Upper lobe of left lung (tissue), 6 donors: ENCODE results near the gene STC2. TPM values are rescaled to one million over a fixed set of nuclear protein-coding genes. Genes with fewer than 3 reads are reported as not detected.

Experiments
- ATAC-seq, 2 donors: fragments of 200-7000 bp; cut with Tn5 transposase; one replicate each; pipeline ENCODE4 v1.9.1; 2022; ENCODE audit warnings: mild to moderate bottlenecking in 2 of 2, moderate library complexity in 2 of 2; ENCODE audit not compliant: low FRiP score in 2 of 2
- DNase-seq, 2 donors: peaks; one replicate each; pipeline ENCODE4 v3.0.0-alpha.2; 2019 to 2020
- H3K27ac ChIP-seq, 4 donors: fragments of 200-600 bp; sonication (generic); one replicate each; pipeline ENCODE4 v1.5.1; 2016 to 2019
- H3K27me3 ChIP-seq, 4 donors: fragments of 200-600 bp; sonication (generic); one replicate each; pipeline ENCODE4 v1.5.1; 2017 to 2019
- H3K36me3 ChIP-seq, 4 donors: fragments of 200-600 bp; sonication (generic); one replicate each; pipeline ENCODE4 v1.5.1; 2016 to 2019
- H3K4me1 ChIP-seq, 4 donors: fragments of 200-600 bp; sonication (generic); one replicate each; pipeline ENCODE4 v1.5.1; 2018 to 2019
- H3K4me3 ChIP-seq, 4 donors: fragments of 200-600 bp; sonication (generic); one replicate each; pipeline ENCODE4 v1.5.1; 2017 to 2019; ENCODE audit warnings: mild to moderate bottlenecking in 2 of 4, moderate library complexity in 1 of 4
- H3K9me3 ChIP-seq, 4 donors: fragments of 200-600 bp; sonication (generic); one replicate each; pipeline ENCODE4 v1.5.1; 2018 to 2019
- CTCF ChIP-seq, 6 experiments: fragments of 450-650 bp in 4 of 6; fragments of 200-600 bp in 2 of 6; sonication (generic) in 2 of 6; IDR thresholded peaks; one replicate each; pipeline ENCODE4 v1.5.1; 2016 to 2019; ENCODE audit warnings: antibody characterized with exemption in 6 of 6
- EP300 ChIP-seq, 4 donors: sonication (generic); formaldehyde crosslinking; IDR thresholded peaks; one replicate each; pipeline ENCODE4 v1.5.1; 2017; ENCODE audit warnings: antibody characterized with exemption in 4 of 4, control low read depth in 2 of 4
- POLR2A ChIP-seq, 4 donors: fragments of 450-650 bp; IDR thresholded peaks; one replicate each; pipeline ENCODE4 v1.5.1; 2016 to 2017; ENCODE audit warnings: antibody characterized with exemption in 4 of 4, mild to moderate bottlenecking in 2 of 4
- POLR2AphosphoS5 ChIP-seq, 2 donors: sonication (generic); formaldehyde crosslinking; IDR thresholded peaks; one replicate each; pipeline ENCODE4 v1.5.1; 2017; ENCODE audit warnings: antibody characterized with exemption in 2 of 2
- WGBS, 2 donors: methylation state at CpG; one replicate each; pipeline ENCODE4 v1.1.5; 2017 to 2018; 5-methylcytosine and 5-hydroxymethylcytosine counted together
- total RNA-seq, 6 donors: library from RNA; depleted of rRNA in 4 of 6; stranded (reverse); fragments of >200 nt in 4 of 6; gene quantifications; one replicate each; pipeline versions ENCODE4 v1.1.0 to v1.2.1, GENCODE V29; 2016 to 2021
- donor health status: DM: no; HTN: no; CAD: no; lungs with moderate emphysema.
- donor health status: DM: no; HTN: yes; CAD: no; lungs with severe emphysema.

STC2 gene
- total RNA-seq, 6 donors from 2014 or later, result 1.0 to 11.4 (median 6.2) TPM

- DNase-seq, result no peak
- 66 to 70% methylated on average over 12 of the region's 12 CpGs for WGBS, 2 donors
- peak overlapping the region; percentile 31 to 61 (median 57) for H3K27ac ChIP-seq
Measured at GRCh38 chr5:173314166-173314952, 13.9 kb downstream of the STC2 start.

GRCh38 chr5:173313351-173313801, 14.8 kb downstream of the STC2 start:
- H3K27ac ChIP-seq, result no peak overlapping the region
- TF ChIP-seq EP300 (IDR thresholded peaks at IDR 0.05) (no peak), POLR2A (IDR thresholded peaks at IDR 0.05) (no peak), CTCF (IDR thresholded peaks at IDR 0.05) (no peak), POLR2AphosphoS5 (IDR thresholded peaks at IDR 0.05) (no peak)
- WGBS, 2 donors, result 69 to 77% methylated on average over 3 of the region's 3 CpGs
- H3K4me1 ChIP-seq, result peaks cover 14 to 34% (median 24%) of the 10 kb centered on the region in 4 donors
- no peaks in the 10 kb centered on the region for H3K27me3 ChIP-seq
- DNase-seq, result no peak
- no peaks in the 10 kb centered on the region for H3K9me3 ChIP-seq
- peaks cover 0 to 6% (median 0%) of the 10 kb centered on the region in 4 donors for H3K36me3 ChIP-seq
- H3K4me3 ChIP-seq, result no peak overlapping the region
- no peak for ATAC-seq

More at GRCh38 chr5:173314166-173314952, 13.9 kb downstream of the STC2 start:
- Histone ChIP-seq H3K36me3 (peaks cover 0 to 6% (median 0%) of the 10 kb centered on the region in 4 donors), H3K4me1 (peaks cover 14 to 34% (median 24%) of the 10 kb centered on the region in 4 donors), H3K9me3 (no peaks in the 10 kb centered on the region), H3K4me3 (no peak overlapping the region), H3K27me3 (no peaks in the 10 kb centered on the region)
- no peak for ATAC-seq
- TF ChIP-seq POLR2A (IDR thresholded peaks at IDR 0.05) (no peak), POLR2AphosphoS5 (IDR thresholded peaks at IDR 0.05) (no peak), CTCF (IDR thresholded peaks at IDR 0.05) (no peak), EP300 (IDR thresholded peaks at IDR 0.05) (no peak)

- no peak for DNase-seq
- TF ChIP-seq EP300 (IDR thresholded peaks at IDR 0.05) (no peak), POLR2A (IDR thresholded peaks at IDR 0.05) (no peak), POLR2AphosphoS5 (IDR thresholded peaks at IDR 0.05) (no peak), CTCF (IDR thresholded peaks at IDR 0.05) (no peak)
- WGBS, 2 donors, result 73 to 80% methylated on average over 3 of the region's 3 CpGs
- Histone ChIP-seq H3K9me3 (peaks cover 0 to 3% (median 1%) of the 10 kb centered on the region in 4 donors), H3K27ac (no peak overlapping the region), H3K4me3 (no peak overlapping the region), H3K27me3 (no peaks in the 10 kb centered on the region), H3K4me1 (peaks cover 14 to 34% (median 24%) of the 10 kb centered on the region in 4 donors), H3K36me3 (peaks cover 0 to 5% (median 0%) of the 10 kb centered on the region in 4 donors)
- no peak for ATAC-seq
Measured at GRCh38 chr5:173312821-173313220, 15.4 kb downstream of the STC2 start.

- DNase-seq, result no peak
- WGBS, 2 donors, result 87 to 89% methylated on average over 9 of the region's 9 CpGs
- no peak for ATAC-seq
- no peaks in the 10 kb centered on the region for H3K27me3 ChIP-seq
- TF ChIP-seq POLR2AphosphoS5 (IDR thresholded peaks at IDR 0.05) (no peak), EP300 (IDR thresholded peaks at IDR 0.05) (no peak), POLR2A (IDR thresholded peaks at IDR 0.05) (no peak)
- no peak overlapping the region for H3K4me3 ChIP-seq
- H3K36me3 ChIP-seq, result no peaks in the 10 kb centered on the region
- peaks cover 0 to 6% (median 6%) of the 10 kb centered on the region in 4 donors for H3K9me3 ChIP-seq
- no peak overlapping the region for H3K27ac ChIP-seq
- H3K4me1 ChIP-seq, result peaks cover 14 to 29% (median 24%) of the 10 kb centered on the region in 4 donors
Measured at GRCh38 chr5:173311818-173312585, 16.2 kb downstream of the STC2 start.
